H9 (cell line): ENCODE data around the gene ILK. TPM values are rescaled to one million over a fixed set of nuclear protein-coding genes. Genes with fewer than 3 reads are reported as not detected.

Experiments used
- DNase-seq: peaks from one replicate; pipeline ENCODE4 v3.0.0-alpha.2; 2017
- H2AFZ ChIP-seq: one replicate; pipeline ENCODE4 v1.6.1; 2013; ENCODE audit warnings: mild to moderate bottlenecking, low read length, control low read depth, moderate library complexity
- H2AK5ac ChIP-seq: 2 replicates; pipeline ENCODE4 v1.6.1; 2013; ENCODE audit warnings: low read length, control low read depth, mixed read lengths; ENCODE audit not compliant: insufficient read length
- H2BK120ac ChIP-seq: one replicate; pipeline ENCODE4 v1.6.1; 2013; ENCODE audit warnings: low read depth, mild to moderate bottlenecking, low read length, control low read depth, inconsistent platforms; ENCODE audit not compliant: poor library complexity, severe bottlenecking
- H2BK12ac ChIP-seq: 2 replicates; pipeline ENCODE4 v1.6.1; 2013; ENCODE audit warnings: low read length, control low read depth, mixed read lengths, low read depth; ENCODE audit not compliant: insufficient read length
- H2BK15ac ChIP-seq: 2 replicates; pipeline ENCODE4 v1.6.1; 2013; ENCODE audit warnings: low read depth, low read length, control low read depth
- H2BK20ac ChIP-seq: one replicate; pipeline ENCODE4 v1.6.1; 2013; ENCODE audit warnings: low read depth, mild to moderate bottlenecking, low read length, control low read depth, inconsistent platforms; ENCODE audit not compliant: poor library complexity, severe bottlenecking
- H2BK5ac ChIP-seq: 2 replicates; pipeline ENCODE4 v1.6.1; 2013; ENCODE audit warnings: low read length, control low read depth, mixed read lengths; ENCODE audit not compliant: insufficient read length
- H3K14ac ChIP-seq: 2 replicates; pipeline ENCODE4 v1.6.1; 2013; ENCODE audit warnings: low read length, control low read depth; ENCODE audit not compliant: insufficient read depth
- H3K18ac ChIP-seq: 2 replicates; pipeline ENCODE4 v1.6.1; 2013; ENCODE audit warnings: low read depth, mild to moderate bottlenecking, mixed read lengths, low read length, control low read depth; ENCODE audit not compliant: insufficient read length
- H3K23ac ChIP-seq: 2 replicates; pipeline ENCODE4 v1.6.1; 2013; ENCODE audit warnings: low read length, control low read depth, mixed read lengths, low read depth; ENCODE audit not compliant: insufficient read length
- H3K23me2 ChIP-seq: 2 replicates; pipeline ENCODE4 v1.6.1; 2013; ENCODE audit warnings: low read depth, mild to moderate bottlenecking, mixed read lengths, low read length, control low read depth; ENCODE audit not compliant: insufficient read length, poor library complexity, severe bottlenecking
- H3K27ac ChIP-seq: 2 replicates; pipeline ENCODE4 v1.5.1; 2013; ENCODE audit warnings: low read length, control low read depth, mixed read lengths, low read depth; ENCODE audit not compliant: insufficient read length
- H3K27me3 ChIP-seq: 2 replicates; pipeline ENCODE4 v1.6.1; 2013; ENCODE audit warnings: low read length, control low read depth, inconsistent platforms; ENCODE audit not compliant: insufficient read depth
- H3K4ac ChIP-seq: 2 replicates; pipeline ENCODE4 v1.6.1; 2013; ENCODE audit warnings: low read depth, mild to moderate bottlenecking, control low read depth, inconsistent platforms, low read length, moderate library complexity
- H3K4me1 ChIP-seq: 2 replicates; pipeline ENCODE4 v1.6.1; 2013; ENCODE audit warnings: low read length, control low read depth, inconsistent platforms; ENCODE audit not compliant: insufficient read depth
- H3K4me2 ChIP-seq: 2 replicates; pipeline ENCODE4 v1.6.1; 2013; ENCODE audit warnings: low read length, control low read depth, mixed read lengths; ENCODE audit not compliant: insufficient read length, insufficient read depth
- H3K56ac ChIP-seq: 2 replicates; pipeline ENCODE4 v1.6.1; 2013; ENCODE audit warnings: low read depth, mild to moderate bottlenecking, mixed read lengths, low read length, control low read depth; ENCODE audit not compliant: insufficient read length
- H3K79me1 ChIP-seq: 2 replicates; pipeline ENCODE4 v1.6.1; 2013; ENCODE audit warnings: low read depth, mild to moderate bottlenecking, moderate library complexity, low read length, control low read depth, inconsistent platforms; ENCODE audit not compliant: insufficient read depth, poor library complexity, severe bottlenecking
- H3K79me2 ChIP-seq: 2 replicates; pipeline ENCODE4 v1.6.1; 2013; ENCODE audit warnings: low read length, control low read depth, inconsistent platforms; ENCODE audit not compliant: insufficient read depth
- H3K9ac ChIP-seq: 2 replicates; pipeline ENCODE4 v1.6.1; 2013; ENCODE audit warnings: low read length, control low read depth, mixed read lengths; ENCODE audit not compliant: insufficient read length; ENCODE audit errors: extremely low read depth
- H3K9me3 ChIP-seq: one replicate; pipeline ENCODE4 v1.6.1; 2013; ENCODE audit warnings: low read depth, low read length, inconsistent platforms; ENCODE audit not compliant: control insufficient read depth
- H3T11ph ChIP-seq: one replicate; pipeline ENCODE4 v1.6.1; 2013; ENCODE audit warnings: mild to moderate bottlenecking, low read length, control low read depth, inconsistent platforms
- H4K20me1 ChIP-seq: one replicate; pipeline ENCODE4 v1.6.1; 2013; ENCODE audit not compliant: control insufficient read depth, insufficient read length, insufficient read depth
- H4K5ac ChIP-seq: 2 replicates; pipeline ENCODE4 v1.6.1; 2013; ENCODE audit warnings: low read depth, mild to moderate bottlenecking, mixed read lengths, low read length, control low read depth; ENCODE audit not compliant: insufficient read length
- H4K8ac ChIP-seq: replicated peaks from 2 replicates; pipeline ENCODE4 v1.6.1; 2013; ENCODE audit warnings: low read length, control low read depth, mixed read lengths, low read depth; ENCODE audit not compliant: insufficient read length
- H4K91ac ChIP-seq: 2 replicates; pipeline ENCODE4 v1.6.1; 2013; ENCODE audit warnings: low read depth, mild to moderate bottlenecking, moderate library complexity, mixed read lengths, low read length, control low read depth; ENCODE audit not compliant: insufficient read length
- H3K27ac Mint-ChIP-seq, 3 experiments: 2 replicates in 2 of 3; 3 replicates in 1 of 3; pipeline ENCODE4 v1.8.0; 2020 to 2021; ENCODE audit warnings: mixed read lengths in 3 of 3, mild to moderate bottlenecking in 1 of 3, moderate library complexity in 1 of 3
- H3K27me3 Mint-ChIP-seq: 2 replicates; pipeline ENCODE4 v1.8.0; 2021; ENCODE audit warnings: low read depth, mild to moderate bottlenecking, moderate library complexity, mixed read lengths
- H3K36me3 Mint-ChIP-seq, 3 experiments: 2 replicates in 2 of 3; 3 replicates in 1 of 3; pipeline ENCODE4 v1.8.0; 2020 to 2021; ENCODE audit warnings: low read depth in 3 of 3, mixed read lengths in 3 of 3; ENCODE audit not compliant: insufficient read depth in 1 of 3
- H3K4me1 Mint-ChIP-seq, 2 experiments: 2 replicates each; pipeline ENCODE4 v1.8.0; 2020; ENCODE audit warnings: mixed read lengths in 2 of 2
- H3K4me3 Mint-ChIP-seq, 2 experiments: 2 replicates in 1 of 2; 3 replicates in 1 of 2; pipeline ENCODE4 v1.8.0; 2020 to 2021; ENCODE audit warnings: mild to moderate bottlenecking in 2 of 2, mixed read lengths in 2 of 2, moderate library complexity in 1 of 2
- H3K9me3 Mint-ChIP-seq, 2 experiments: 2 replicates in 1 of 2; 3 replicates in 1 of 2; pipeline ENCODE4 v1.8.0; 2020; ENCODE audit warnings: mild to moderate bottlenecking in 2 of 2, mixed read lengths in 2 of 2, moderate library complexity in 1 of 2
- WGBS: extraction: QIAGEN DNeasy Blood & Tissue Kit; methylation state at CpG from one replicate; pipeline ENCODE4 v1.1.7; 2013; ENCODE audit warnings: missing lambda C conversion rate, low lambda C conversion rate, mixed read lengths; ENCODE audit not compliant: insufficient read length; ENCODE audit errors: extremely low coverage; 5-methylcytosine and 5-hydroxymethylcytosine counted together
- total RNA-seq: library from RNA; stranded (reverse); gene quantifications from 2 replicates; pipeline ENCODE4 v1.2.1, GENCODE V29; 2021
- TF ChIP-seq, protein P1 (sequence below): fragments of 200-600 bp; sonication (generic); conservative IDR thresholded peaks from 3 replicates; pipeline ENCODE4 v1.8.0; 2021; ENCODE audit warnings: antibody characterized with exemption, mild to moderate bottlenecking

Gene ILK
- total RNA-seq, 1 experiment from 2014 or later, result 100 TPM

DNA sequence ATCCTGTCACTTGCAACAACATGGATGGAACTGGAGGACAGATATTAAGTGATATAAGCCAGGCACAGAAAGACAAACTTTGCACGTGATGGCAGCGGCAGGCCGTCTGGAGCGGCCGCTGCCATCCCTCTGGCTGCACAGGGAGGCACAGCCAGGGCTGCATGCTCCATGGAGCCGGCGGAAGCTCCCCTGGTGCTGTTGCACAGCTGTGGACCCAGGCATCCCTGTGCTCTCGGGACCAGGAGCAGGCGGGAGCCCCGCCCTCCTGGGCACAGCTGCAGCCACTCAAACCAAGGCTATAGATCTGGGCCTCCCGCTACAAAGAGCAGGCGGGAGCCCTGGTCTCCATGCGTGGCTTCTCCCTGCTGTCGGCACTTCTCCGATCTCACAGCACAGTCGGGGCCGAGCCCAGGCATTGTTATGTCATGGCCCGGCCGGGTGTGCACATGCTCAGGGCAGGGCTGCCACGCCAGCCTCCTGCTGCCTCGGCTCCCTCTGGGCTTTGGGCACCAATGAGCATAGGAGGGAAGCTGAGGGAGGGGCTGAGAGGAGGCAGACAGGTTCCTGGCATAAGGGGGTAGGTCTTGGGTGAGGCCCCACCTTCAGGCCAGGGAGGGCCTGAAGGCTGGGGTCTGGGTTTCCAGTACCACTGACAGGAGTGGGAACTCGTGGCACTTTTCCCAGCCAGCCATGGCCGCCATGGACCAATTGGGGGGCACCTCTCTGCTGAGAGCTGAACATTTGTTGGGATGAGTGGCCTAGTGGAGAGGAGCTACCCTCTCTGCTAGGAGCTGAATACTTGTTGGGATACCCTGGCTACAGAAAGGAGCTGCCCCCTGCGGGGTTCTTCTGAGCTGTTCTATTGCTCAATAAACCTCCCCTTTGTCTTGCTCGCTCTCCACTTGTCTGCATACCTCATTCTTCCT, 16.9 kb upstream of the ILK start:
- no peak overlapping the region for H2AK5ac ChIP-seq
- peak overlapping the region in 1 of 3 experiments; percentile 46; a peak in 1 of 7 replicates for H3K27ac Mint-ChIP-seq
- H3K9ac ChIP-seq, result no peak overlapping the region
- WGBS, result no CpG with 5 or more reads among the region's 25 CpGs
- H3K4me1 Mint-ChIP-seq, result peaks cover under 1% of the 10 kb centered on the region in 2 experiments; a peak in 3 of 4 replicates
- no peak overlapping the region for H3K23ac ChIP-seq
- no peak overlapping the region for H2BK120ac ChIP-seq
- H3K79me2 ChIP-seq, result no peaks in the 10 kb centered on the region
- peak; percentile 77 for DNase-seq
- H4K91ac ChIP-seq, result no peak overlapping the region
- no peak overlapping the region for H3K56ac ChIP-seq
- H3K4me1 ChIP-seq, result no peaks in the 10 kb centered on the region
- TF ChIP-seq, protein P1, sequence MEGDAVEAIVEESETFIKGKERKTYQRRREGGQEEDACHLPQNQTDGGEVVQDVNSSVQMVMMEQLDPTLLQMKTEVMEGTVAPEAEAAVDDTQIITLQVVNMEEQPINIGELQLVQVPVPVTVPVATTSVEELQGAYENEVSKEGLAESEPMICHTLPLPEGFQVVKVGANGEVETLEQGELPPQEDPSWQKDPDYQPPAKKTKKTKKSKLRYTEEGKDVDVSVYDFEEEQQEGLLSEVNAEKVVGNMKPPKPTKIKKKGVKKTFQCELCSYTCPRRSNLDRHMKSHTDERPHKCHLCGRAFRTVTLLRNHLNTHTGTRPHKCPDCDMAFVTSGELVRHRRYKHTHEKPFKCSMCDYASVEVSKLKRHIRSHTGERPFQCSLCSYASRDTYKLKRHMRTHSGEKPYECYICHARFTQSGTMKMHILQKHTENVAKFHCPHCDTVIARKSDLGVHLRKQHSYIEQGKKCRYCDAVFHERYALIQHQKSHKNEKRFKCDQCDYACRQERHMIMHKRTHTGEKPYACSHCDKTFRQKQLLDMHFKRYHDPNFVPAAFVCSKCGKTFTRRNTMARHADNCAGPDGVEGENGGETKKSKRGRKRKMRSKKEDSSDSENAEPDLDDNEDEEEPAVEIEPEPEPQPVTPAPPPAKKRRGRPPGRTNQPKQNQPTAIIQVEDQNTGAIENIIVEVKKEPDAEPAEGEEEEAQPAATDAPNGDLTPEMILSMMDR, result no peak
- no peak overlapping the region for H2BK15ac ChIP-seq
- no peak overlapping the region for H2BK12ac ChIP-seq
- H2AFZ ChIP-seq, result no peak overlapping the region
- H4K20me1 ChIP-seq, result no peaks in the 10 kb centered on the region
- H2BK20ac ChIP-seq, result no peak overlapping the region
- H3K36me3 Mint-ChIP-seq, result peaks cover 7 to 17% (median 9%) of the 10 kb centered on the region in 3 experiments; a peak in 5 of 7 replicates
- no peak overlapping the region for H3K4ac ChIP-seq
- H3K27ac ChIP-seq, result no peak overlapping the region
- no peak overlapping the region for H2BK5ac ChIP-seq
- no peak overlapping the region for H3T11ph ChIP-seq
- H3K18ac ChIP-seq, result no peak overlapping the region
- no peak overlapping the region for H3K4me3 Mint-ChIP-seq
- H3K9me3 ChIP-seq, result no peaks in the 10 kb centered on the region
- H4K8ac ChIP-seq, result no peak overlapping the region
- no peak overlapping the region for H3K4me2 ChIP-seq
- H3K27me3 Mint-ChIP-seq, result no peaks in the 10 kb centered on the region
- H3K27me3 ChIP-seq, result no peaks in the 10 kb centered on the region
- no peaks in the 10 kb centered on the region for H3K79me1 ChIP-seq
- no peak overlapping the region for H3K14ac ChIP-seq
- H4K5ac ChIP-seq, result no peak overlapping the region
- H3K23me2 ChIP-seq, result no peaks in the 10 kb centered on the region
- H3K9me3 Mint-ChIP-seq, result peaks cover 19 to 20% of the 10 kb centered on the region in 2 experiments
